ENCODE data around the gene MEGF8. TPM values are rescaled to one million over a fixed set of nuclear protein-coding genes. Genes with fewer than 3 reads are reported as not detected.

MEGF8 gene
- total RNA-seq, 1 experiment from 2014 or later, result 7.7 TPM

DNA sequence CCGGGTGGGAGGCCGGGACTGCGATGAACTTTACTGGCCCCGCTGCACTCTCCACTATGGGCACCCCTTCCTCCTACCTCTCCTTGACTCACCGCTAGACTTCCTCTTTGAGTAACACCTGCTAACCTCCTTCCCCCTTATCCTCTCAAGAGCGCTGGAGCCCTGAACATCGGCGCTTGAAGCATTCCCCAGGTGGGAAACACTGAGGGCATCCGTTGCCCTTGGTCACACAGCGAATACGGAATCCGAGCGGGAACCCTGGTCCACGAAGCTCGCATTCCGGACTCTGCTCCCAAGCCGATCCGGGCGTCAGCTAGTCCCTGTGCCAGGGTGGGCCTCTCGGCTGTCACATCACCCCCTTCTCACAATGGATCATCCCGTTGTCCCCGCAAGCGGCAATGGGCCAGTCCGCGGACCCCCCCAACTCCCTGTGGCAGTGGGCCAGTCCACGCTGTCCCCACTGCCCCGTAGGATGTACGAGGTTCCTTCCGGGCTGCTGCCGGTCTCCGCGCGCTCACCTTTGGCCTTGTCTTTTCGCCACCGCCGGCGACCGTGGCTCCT, 97.5 kb downstream of the MEGF8 start:
- H3K36me3 ChIP-seq (ENCODE audit: low read depth, low read length), result no peaks in the 10 kb centered on the region
- intact Hi-C loops (cut with micrococcal nuclease), result no loop called here
- TSS peak; percentile 24 for BruUV-seq (replicated peaks)
- no peaks in the 10 kb centered on the region for H3K79me2 ChIP-seq (ENCODE audit: low read length)
- peak overlapping the region; percentile 96 for H2AFZ ChIP-seq (ENCODE audit: low read length)
- H3K27me3 ChIP-seq (ENCODE audit: low read length), result no peaks in the 10 kb centered on the region
- DNase-seq (no peak), ATAC-seq (no peak)
- no peak overlapping the region for H3K27ac ChIP-seq (ENCODE audit: low read length)
- no peaks in the 10 kb centered on the region for H3K9me3 ChIP-seq (ENCODE audit: low read length)
- H3K9me2 ChIP-seq (replicated peaks; ENCODE audit: low read length), result no peaks in the 10 kb centered on the region
- POLR2A ChIA-PET (ENCODE audit: unreplicated experiment), result interaction anchor here (0.5 kb wide), 1 partner anchor 180 kb away, joined by 4 read pairs; no protein-coding TSS in a partner anchor
- TF ChIP-seq EZH2phosphoT487 (IDR thresholded peaks at IDR 0.05; ENCODE audit: borderline replicate concordance, low read length) (no peak), EZH2 (IDR thresholded peaks at IDR 0.05; ENCODE audit: low read length, unreplicated experiment) (no peak)
- TF ChIP-seq, protein P1, sequence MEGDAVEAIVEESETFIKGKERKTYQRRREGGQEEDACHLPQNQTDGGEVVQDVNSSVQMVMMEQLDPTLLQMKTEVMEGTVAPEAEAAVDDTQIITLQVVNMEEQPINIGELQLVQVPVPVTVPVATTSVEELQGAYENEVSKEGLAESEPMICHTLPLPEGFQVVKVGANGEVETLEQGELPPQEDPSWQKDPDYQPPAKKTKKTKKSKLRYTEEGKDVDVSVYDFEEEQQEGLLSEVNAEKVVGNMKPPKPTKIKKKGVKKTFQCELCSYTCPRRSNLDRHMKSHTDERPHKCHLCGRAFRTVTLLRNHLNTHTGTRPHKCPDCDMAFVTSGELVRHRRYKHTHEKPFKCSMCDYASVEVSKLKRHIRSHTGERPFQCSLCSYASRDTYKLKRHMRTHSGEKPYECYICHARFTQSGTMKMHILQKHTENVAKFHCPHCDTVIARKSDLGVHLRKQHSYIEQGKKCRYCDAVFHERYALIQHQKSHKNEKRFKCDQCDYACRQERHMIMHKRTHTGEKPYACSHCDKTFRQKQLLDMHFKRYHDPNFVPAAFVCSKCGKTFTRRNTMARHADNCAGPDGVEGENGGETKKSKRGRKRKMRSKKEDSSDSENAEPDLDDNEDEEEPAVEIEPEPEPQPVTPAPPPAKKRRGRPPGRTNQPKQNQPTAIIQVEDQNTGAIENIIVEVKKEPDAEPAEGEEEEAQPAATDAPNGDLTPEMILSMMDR (conservative IDR thresholded peaks at IDR 0.05; ENCODE audit: low read depth, low read length), result no peak
- no peaks in the 10 kb centered on the region for H3F3A ChIP-seq (ENCODE audit: low read length, unreplicated experiment)
- H3K4me3 ChIP-seq (ENCODE audit: low read length), result peak overlapping the region; percentile 72
- peaks cover 28% of the 10 kb centered on the region for H3K4me1 ChIP-seq (ENCODE audit: insufficient read depth, low read length)
- peak overlapping the region; percentile 2; the same call in 1 of the 2 replicates for H3K9ac ChIP-seq (ENCODE audit: low read length)
- H3K4me2 ChIP-seq (ENCODE audit: low read length), result peak overlapping the region; percentile 86
- CTCF ChIA-PET, result no interaction called here
- no peaks in the 10 kb centered on the region for H4K20me1 ChIP-seq (ENCODE audit: low read length)

DNA sequence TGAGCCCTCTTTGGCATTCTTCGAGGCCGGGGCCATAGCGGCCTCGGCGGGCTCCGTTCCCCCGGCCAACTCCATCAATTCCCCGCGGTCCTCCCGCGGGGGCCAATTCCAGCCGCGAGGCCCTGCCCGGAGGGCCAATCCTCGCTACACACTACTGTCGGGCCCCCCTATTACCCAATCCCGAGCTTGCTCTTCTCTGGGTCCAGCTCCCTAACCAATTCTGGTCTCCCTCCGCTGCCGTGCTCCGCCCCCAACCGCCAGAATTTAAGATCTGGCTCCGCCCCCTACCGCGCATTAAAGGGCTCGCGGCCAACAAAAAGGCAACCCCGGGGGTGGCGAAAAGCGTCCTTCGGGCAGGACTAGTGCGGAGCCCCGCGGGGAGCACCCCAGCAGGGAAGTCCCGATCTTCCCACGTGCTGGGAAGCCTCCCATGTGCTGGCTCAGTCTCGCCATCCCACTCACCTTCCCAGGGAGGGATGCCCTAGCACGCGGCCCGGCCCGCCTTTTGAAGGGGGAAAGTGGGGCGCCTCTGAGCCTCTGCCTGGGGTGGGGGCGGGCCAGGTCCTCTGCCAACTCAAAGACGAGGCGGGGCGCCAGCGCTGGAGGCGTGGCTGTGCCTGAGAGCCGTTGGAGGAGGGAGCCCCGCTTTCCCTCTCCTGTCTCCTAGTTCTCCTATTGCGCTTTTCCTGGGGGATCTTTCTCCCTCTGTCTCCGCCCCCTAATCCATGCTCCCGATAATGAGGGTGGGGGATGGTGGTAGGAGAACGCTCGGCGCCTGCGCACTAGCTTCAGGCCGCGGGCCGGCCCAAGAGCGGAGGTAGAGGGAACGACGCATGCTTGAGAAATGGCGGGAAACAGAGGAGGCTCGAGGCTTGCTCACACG, 98.3 kb downstream of the MEGF8 start:
- ATAC-seq (peak; percentile 92), DNase-seq (peak; percentile 81)
- ChIA-PET POLR2A (ENCODE audit: unreplicated experiment) (interaction anchor here (0.5 kb wide), 1 partner anchor 181 kb away, joined by 4 read pairs; no protein-coding TSS in a partner anchor), CTCF (no interaction called here)
- TF ChIP-seq EZH2phosphoT487 (IDR thresholded peaks at IDR 0.05; ENCODE audit: borderline replicate concordance, low read length) (no peak), EZH2 (IDR thresholded peaks at IDR 0.05; ENCODE audit: low read length, unreplicated experiment) (no peak)
- TF ChIP-seq, protein P1 (conservative IDR thresholded peaks at IDR 0.05; ENCODE audit: low read depth, low read length), result no peak
- Histone ChIP-seq H2AFZ (ENCODE audit: low read length) (peak overlapping the region; percentile 96), H3K4me3 (ENCODE audit: low read length) (peak overlapping the region; percentile 72), H3K9me2 (replicated peaks; ENCODE audit: low read length) (no peaks in the 10 kb centered on the region), H3K79me2 (ENCODE audit: low read length) (no peaks in the 10 kb centered on the region), H3F3A (ENCODE audit: low read length, unreplicated experiment) (no peaks in the 10 kb centered on the region), H3K4me1 (ENCODE audit: insufficient read depth, low read length) (peaks cover 28% of the 10 kb centered on the region), H3K9me3 (ENCODE audit: low read length) (no peaks in the 10 kb centered on the region), H3K27me3 (ENCODE audit: low read length) (no peaks in the 10 kb centered on the region), H3K36me3 (ENCODE audit: low read depth, low read length) (no peaks in the 10 kb centered on the region), H4K20me1 (ENCODE audit: low read length) (no peaks in the 10 kb centered on the region), H3K27ac (ENCODE audit: low read length) (no peak overlapping the region), H3K9ac (ENCODE audit: low read length) (peak overlapping the region; percentile 2; the same call in 1 of the 2 replicates), H3K4me2 (ENCODE audit: low read length) (peak overlapping the region; percentile 86)
- no TSS peak for BruUV-seq (replicated peaks)
- intact Hi-C loops (cut with micrococcal nuclease), result no loop called here

DNA sequence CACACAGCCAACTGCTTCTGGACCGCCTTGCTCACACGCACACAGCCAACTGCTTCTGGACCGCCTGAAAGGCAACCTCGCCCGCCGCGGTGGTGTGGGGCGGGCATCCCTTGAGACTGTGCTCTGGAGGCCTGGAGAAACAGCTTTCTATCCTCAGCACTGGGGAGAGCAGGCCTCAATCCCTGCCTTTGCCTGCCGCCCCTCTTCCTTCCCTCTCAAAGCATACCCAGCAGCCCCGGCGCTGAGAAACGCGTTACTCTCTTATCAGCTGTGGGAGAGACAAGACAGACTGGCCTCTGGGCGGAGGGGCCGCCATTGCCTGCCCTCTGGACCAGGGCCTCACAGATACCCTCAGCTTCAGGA, 98.9 kb downstream of the MEGF8 start:
- Histone ChIP-seq H3K9me2 (replicated peaks; ENCODE audit: low read length) (no peaks in the 10 kb centered on the region), H3K27ac (ENCODE audit: low read length) (no peak overlapping the region), H4K20me1 (ENCODE audit: low read length) (no peaks in the 10 kb centered on the region), H3K27me3 (ENCODE audit: low read length) (no peaks in the 10 kb centered on the region), H3K36me3 (ENCODE audit: low read depth, low read length) (no peaks in the 10 kb centered on the region), H3K4me3 (ENCODE audit: low read length) (no peak overlapping the region), H3K4me1 (ENCODE audit: insufficient read depth, low read length) (peaks cover 26% of the 10 kb centered on the region), H3F3A (ENCODE audit: low read length, unreplicated experiment) (no peaks in the 10 kb centered on the region), H3K9ac (ENCODE audit: low read length) (no peak overlapping the region), H3K79me2 (ENCODE audit: low read length) (no peaks in the 10 kb centered on the region), H2AFZ (ENCODE audit: low read length) (no peak overlapping the region), H3K9me3 (ENCODE audit: low read length) (no peaks in the 10 kb centered on the region), H3K4me2 (ENCODE audit: low read length) (no peak overlapping the region)
- ATAC-seq (no peak), DNase-seq (no peak)
- ChIA-PET CTCF (no interaction called here), POLR2A (ENCODE audit: unreplicated experiment) (no interaction called here)
- BruUV-seq (replicated peaks), result no TSS peak
- intact Hi-C loops (cut with micrococcal nuclease), result no loop called here
- TF ChIP-seq, protein P1 (conservative IDR thresholded peaks at IDR 0.05; ENCODE audit: low read depth, low read length), result no peak
- no peak for TF ChIP-seq EZH2 (IDR thresholded peaks at IDR 0.05; ENCODE audit: low read length, unreplicated experiment)
- TF ChIP-seq EZH2phosphoT487 (IDR thresholded peaks at IDR 0.05; ENCODE audit: borderline replicate concordance, low read length), result no peak
